ENCODE data around the gene TM7SF2. TPM values are rescaled to one million over a fixed set of nuclear protein-coding genes. Genes with fewer than 3 reads are reported as not detected.

Gene TM7SF2
- polyA plus RNA-seq, 1 donor (not counting 4 experiments of a cell fraction or from before 2014, with no cell fraction given), result 9.7 TPM

GRCh38 chr11:65116370-65117205 lies 4.9 kb downstream of the TM7SF2 start:
- Histone ChIP-seq H3K4me2 (ENCODE audit: control insufficient read depth, extremely low read depth, insufficient read depth, low read depth, low read length) (peak overlapping the region; percentile 78), H4K20me1 (ENCODE audit: control insufficient read depth, extremely low read depth, insufficient read depth, low read length) (no peaks in the 10 kb centered on the region), H3K79me2 (ENCODE audit: control insufficient read depth, insufficient read depth, low read length) (peaks cover 39% of the 10 kb centered on the region), H3K4me3 (ENCODE audit: control insufficient read depth in 2 of 3, extremely low read depth in 1 of 3, insufficient read depth in 2 of 3, low read depth in 1 of 3, low read length in 3 of 3) (peak overlapping the region; percentile 63 to 82 (median 76)), H3K4me1 (ENCODE audit: control insufficient read depth, extremely low read depth, insufficient read depth, low read length) (peaks cover 40% of the 10 kb centered on the region), H3K36me3 (ENCODE audit: control insufficient read depth in 2 of 2, extremely low read depth in 1 of 2, insufficient read depth in 2 of 2, low read length in 2 of 2) (peaks cover 17 to 33% of the 10 kb centered on the region in 2 experiments), H2AFZ (ENCODE audit: control insufficient read depth, low read length) (no peak overlapping the region), H3K27ac (ENCODE audit: control insufficient read depth, insufficient read depth, low read length) (peak overlapping the region; percentile 82), H3K9me1 (ENCODE audit: control insufficient read depth, extremely low read depth, insufficient read depth, low read length) (peaks cover 2% of the 10 kb centered on the region), H3K9ac (ENCODE audit: control insufficient read depth, extremely low read depth, insufficient read depth, low read length) (peak overlapping the region; percentile 89), H3K27me3 (ENCODE audit: control insufficient read depth, extremely low read depth, insufficient read depth, low read length) (no peaks in the 10 kb centered on the region), H3K9me3 (ENCODE audit: control insufficient read depth, low read depth, low read length) (no peaks in the 10 kb centered on the region)
- FAIRE-seq (no peak), DNase-seq (ENCODE audit: low read depth, low spot score) (no peak)
- TF ChIP-seq CTCF (optimal IDR thresholded peaks at IDR 0.05 in 1 of 3, IDR thresholded peaks at IDR 0.05 in 1 of 3, conservative IDR thresholded peaks at IDR 0.05 in 1 of 3; ENCODE audit: extremely low read depth in 1 of 3, insufficient read depth in 2 of 3, low read length in 3 of 3) (no peak), EZH2 (IDR thresholded peaks at IDR 0.05; ENCODE audit: low read length) (no peak)
- dilution Hi-C loops (cut with MboI; ENCODE audit: extremely low pct_ligation_motif_present, low sequenced_read_pairs), result no loop called here

- Histone ChIP-seq H3K4me3 (ENCODE audit: control insufficient read depth in 2 of 3, extremely low read depth in 1 of 3, insufficient read depth in 2 of 3, low read depth in 1 of 3, low read length in 3 of 3) (peak within 1 kb of the TSS; percentile 63 to 82 (median 76)), H3K9me1 (ENCODE audit: control insufficient read depth, extremely low read depth, insufficient read depth, low read length) (peaks cover 2% of the 10 kb centered on the region), H3K27ac (ENCODE audit: control insufficient read depth, insufficient read depth, low read length) (peak within 1 kb of the TSS; percentile 82), H3K4me1 (ENCODE audit: control insufficient read depth, extremely low read depth, insufficient read depth, low read length) (peaks cover 35% of the 10 kb centered on the region), H3K9ac (ENCODE audit: control insufficient read depth, extremely low read depth, insufficient read depth, low read length) (peak within 1 kb of the TSS; percentile 89), H3K9me3 (ENCODE audit: control insufficient read depth, low read depth, low read length) (no peaks in the 10 kb centered on the region), H3K4me2 (ENCODE audit: control insufficient read depth, extremely low read depth, insufficient read depth, low read depth, low read length) (peak within 1 kb of the TSS; percentile 78), H3K79me2 (ENCODE audit: control insufficient read depth, insufficient read depth, low read length) (peaks cover 44% of the 10 kb centered on the region), H4K20me1 (ENCODE audit: control insufficient read depth, extremely low read depth, insufficient read depth, low read length) (no peaks in the 10 kb centered on the region), H3K27me3 (ENCODE audit: control insufficient read depth, extremely low read depth, insufficient read depth, low read length) (no peaks in the 10 kb centered on the region), H2AFZ (ENCODE audit: control insufficient read depth, low read length) (no peak within 1 kb of the TSS), H3K36me3 (ENCODE audit: control insufficient read depth in 2 of 2, extremely low read depth in 1 of 2, insufficient read depth in 2 of 2, low read length in 2 of 2) (peaks cover 17 to 33% of the 10 kb centered on the region in 2 experiments)
- FAIRE-seq (peak; percentile 44), DNase-seq (ENCODE audit: low read depth, low spot score) (peak; percentile 91)
- TF ChIP-seq CTCF (optimal IDR thresholded peaks at IDR 0.05 in 1 of 3, IDR thresholded peaks at IDR 0.05 in 1 of 3, conservative IDR thresholded peaks at IDR 0.05 in 1 of 3; ENCODE audit: extremely low read depth in 1 of 3, insufficient read depth in 2 of 3, low read length in 3 of 3), result peak; percentile 90 to 94 (median 93)
- no peak for TF ChIP-seq EZH2 (IDR thresholded peaks at IDR 0.05; ENCODE audit: low read length)
- dilution Hi-C loops (cut with MboI; ENCODE audit: extremely low pct_ligation_motif_present, low sequenced_read_pairs), result no loop called here
Measured at GRCh38 chr11:65117206-65118096, 5.8 kb downstream of the TM7SF2 start, which contains the start of gene ZNHIT2. Gene ZNHIT2 (minus strand): TSS chr11:65117701. CDS start chr11:65117653, 48 bp downstream.
